H1 (cell line): ENCODE results near the gene ONECUT2. TPM values are rescaled to one million over a fixed set of nuclear protein-coding genes. Genes with fewer than 3 reads are reported as not detected.

Experiments used
- CTCF ChIA-PET: fragments of 300-600 bp; sonication (Branson Sonifier 250); formaldehyde crosslinking; loops from one replicate; lab custom pipeline; 2021; ENCODE audit not compliant: partially characterized antibody; lab: Charles Lee
- POLR2A ChIA-PET: fragments of 300-600 bp; sonication (Branson Sonifier 250); formaldehyde crosslinking; loops from one replicate; lab custom pipeline; 2021; ENCODE audit warnings: inconsistent platforms; ENCODE audit not compliant: partially characterized antibody; lab: Charles Lee
- DNase-seq, 2 experiments: peaks; one replicate each; pipeline versions ENCODE4 v3.0.0 to v3.0.0-alpha.2; 2010 to 2022; ENCODE audit warnings: low spot score in 2 of 2, low read depth in 1 of 2, mixed read lengths in 1 of 2
- FAIRE-seq: peaks from 2 replicates; lab custom pipeline; 2011; peaks lifted over from hg19 to GRCh38; lab: Jason Lieb, UNC
- H2AFZ ChIP-seq: 2 replicates; pipeline ENCODE4 v1.8.1; 2012; ENCODE audit warnings: low read length, inconsistent platforms
- H2AK5ac ChIP-seq: 2 replicates; pipeline ENCODE4 v1.6.1; 2013; ENCODE audit warnings: low read depth, low read length
- H2BK120ac ChIP-seq: replicated peaks from 2 replicates; pipeline ENCODE3; 2013; ENCODE audit warnings: low read depth, low read length, inconsistent platforms
- H2BK12ac ChIP-seq: 2 replicates; pipeline ENCODE4 v1.6.1; 2013; ENCODE audit warnings: low read depth, low read length
- H2BK15ac ChIP-seq: 2 replicates; pipeline ENCODE4 v1.6.1; 2013; ENCODE audit warnings: low read length
- H2BK20ac ChIP-seq: 2 replicates; pipeline ENCODE4 v1.6.1; 2013; ENCODE audit warnings: low read length
- H2BK5ac ChIP-seq: 2 replicates; pipeline ENCODE4 v1.6.1; 2013; ENCODE audit warnings: low read depth, low read length
- H3K14ac ChIP-seq: 2 replicates; pipeline ENCODE4 v1.6.1; 2013; ENCODE audit warnings: inconsistent platforms; ENCODE audit not compliant: insufficient read length
- H3K18ac ChIP-seq: 2 replicates; pipeline ENCODE4 v1.6.1; 2013; ENCODE audit warnings: low read length; ENCODE audit errors: extremely low read depth
- H3K23ac ChIP-seq: 2 replicates; pipeline ENCODE4 v1.6.1; 2013; ENCODE audit warnings: inconsistent platforms; ENCODE audit not compliant: insufficient read length
- H3K23me2 ChIP-seq: 2 replicates; pipeline ENCODE4 v1.6.1; 2013; ENCODE audit warnings: low read depth, low read length
- H3K27ac ChIP-seq: 2 replicates; pipeline ENCODE4 v1.6.1; 2011; ENCODE audit warnings: low read depth, low read length, inconsistent platforms
- H3K27me3 ChIP-seq, 4 experiments: replicated peaks in 1 of 4; 1 replicate in 1 of 4; 2 replicates in 3 of 4; pipeline versions ENCODE4 v1.6.1 to v1.8.1; 2011 to 2013; ENCODE audit warnings: low read length in 3 of 4, mild to moderate bottlenecking in 3 of 4, inconsistent platforms in 2 of 4, mixed read lengths in 2 of 4, moderate library complexity in 1 of 4; ENCODE audit not compliant: control insufficient read depth in 3 of 4, insufficient read depth in 3 of 4; ENCODE audit errors: extremely low read depth in 1 of 4
- H3K36me3 ChIP-seq, 4 experiments: 2 replicates each; pipeline versions ENCODE4 v1.6.1 to v1.8.1; 2011 to 2013; ENCODE audit warnings: mild to moderate bottlenecking in 4 of 4, low read length in 3 of 4, moderate library complexity in 2 of 4, control low read depth in 1 of 4, inconsistent platforms in 1 of 4; ENCODE audit not compliant: insufficient read depth in 4 of 4, control insufficient read depth in 2 of 4
- H3K4ac ChIP-seq: replicated peaks from 2 replicates; pipeline ENCODE3; 2013; ENCODE audit warnings: low read length, low read depth, mixed read lengths, inconsistent platforms; ENCODE audit not compliant: insufficient read length
- H3K4me1 ChIP-seq, 4 experiments: replicated peaks in 1 of 4; 1 replicate in 1 of 4; 2 replicates in 3 of 4; pipeline versions ENCODE4 v1.6.1 to v1.8.1; 2011 to 2013; ENCODE audit warnings: low read length in 3 of 4, inconsistent platforms in 2 of 4, mixed read lengths in 1 of 4; ENCODE audit not compliant: insufficient read depth in 4 of 4, control insufficient read depth in 3 of 4
- H3K4me2 ChIP-seq, 2 experiments: 2 replicates each; pipeline versions ENCODE4 v1.6.1 to v1.8.1; 2011 to 2013; ENCODE audit warnings: low read depth in 2 of 2, low read length in 2 of 2, control low read depth in 1 of 2, inconsistent platforms in 1 of 2, mild to moderate bottlenecking in 1 of 2; ENCODE audit not compliant: insufficient read depth in 1 of 2
- H3K4me3 ChIP-seq, 4 experiments: fragments of 200-600, 300-600 bp in 1 of 4; sonication (generic), shearing (Covaris generic), sonication (Bioruptor Twin) in 1 of 4; 2 replicates each; pipeline versions ENCODE4 v1.5.1 to v1.8.1; 2011 to 2016; ENCODE audit warnings: low read length in 4 of 4, low read depth in 3 of 4, control low read depth in 2 of 4, inconsistent platforms in 2 of 4, mild to moderate bottlenecking in 2 of 4, mixed read lengths in 1 of 4, moderate library complexity in 1 of 4; ENCODE audit not compliant: insufficient read depth in 2 of 4; ENCODE audit errors: extremely low read depth in 1 of 4
- H3K56ac ChIP-seq: replicated peaks from 2 replicates; pipeline ENCODE3; 2013; ENCODE audit warnings: low read depth, mild to moderate bottlenecking, mixed read lengths, low read length, inconsistent platforms; ENCODE audit not compliant: insufficient read length
- H3K79me1 ChIP-seq: 2 replicates; pipeline ENCODE4 v1.6.1; 2013; ENCODE audit warnings: low read depth, low read length, control low read depth
- H3K79me2 ChIP-seq, 2 experiments: 2 replicates each; pipeline versions ENCODE4 v1.6.1 to v1.8.1; 2012 to 2013; ENCODE audit warnings: low read length in 2 of 2, mild to moderate bottlenecking in 2 of 2, inconsistent platforms in 1 of 2; ENCODE audit not compliant: insufficient read depth in 2 of 2, control insufficient read depth in 1 of 2
- H3K9ac ChIP-seq, 4 experiments: replicated peaks in 1 of 4; 1 replicate in 1 of 4; 2 replicates in 3 of 4; pipeline versions ENCODE4 v1.6.1 to v1.8.1; 2011 to 2013; ENCODE audit warnings: low read depth in 3 of 4, low read length in 3 of 4, control low read depth in 2 of 4, mild to moderate bottlenecking in 2 of 4, moderate library complexity in 2 of 4, inconsistent platforms in 1 of 4; ENCODE audit errors: extremely low read depth in 1 of 4
- H3K9me3 ChIP-seq, 2 experiments: 2 replicates each; pipeline versions ENCODE4 v1.6.1 to v1.8.1; 2012 to 2013; ENCODE audit warnings: mild to moderate bottlenecking in 2 of 2, moderate library complexity in 2 of 2, control low read depth in 1 of 2, inconsistent platforms in 1 of 2, low read depth in 1 of 2, low read length in 1 of 2, mixed read lengths in 1 of 2; ENCODE audit not compliant: insufficient read depth in 2 of 2
- H4K20me1 ChIP-seq, 2 experiments: replicated peaks in 1 of 2; 2 replicates each; pipeline versions ENCODE3 to v1.8.1; 2011 to 2013; ENCODE audit warnings: inconsistent platforms in 2 of 2, low read length in 2 of 2, mild to moderate bottlenecking in 1 of 2; ENCODE audit not compliant: insufficient read depth in 2 of 2, control insufficient read depth in 1 of 2
- H4K5ac ChIP-seq: 2 replicates; pipeline ENCODE4 v1.6.1; 2013; ENCODE audit warnings: low read length, low read depth, mixed read lengths, inconsistent platforms; ENCODE audit not compliant: insufficient read length
- H4K8ac ChIP-seq: 2 replicates; pipeline ENCODE4 v1.8.0; 2013; ENCODE audit warnings: mild to moderate bottlenecking, moderate library complexity, low read length, inconsistent platforms; ENCODE audit not compliant: insufficient read depth; ENCODE audit errors: extremely low read depth
- H4K91ac ChIP-seq: replicated peaks from 2 replicates; pipeline ENCODE3; 2013; ENCODE audit warnings: low read length, mixed read lengths, inconsistent platforms; ENCODE audit not compliant: insufficient read length
- ATF2 ChIP-seq: IDR thresholded peaks from 2 replicates; pipeline ENCODE4 v1.6.1; 2012; ENCODE audit warnings: low read length, inconsistent platforms
- BRCA1 ChIP-seq: IDR thresholded peaks from 2 replicates; pipeline ENCODE4 v1.6.1; 2012; ENCODE audit warnings: low read depth, low read length, improper control_type of control experiment
- CBX8 ChIP-seq: fragments of 300-800, 300-1000 bp; sonication (generic); IDR thresholded peaks from 2 replicates; pipeline ENCODE4 v1.7.1; 2016; ENCODE audit warnings: low read depth, low read length, borderline replicate concordance
- CREB1 ChIP-seq: IDR thresholded peaks from 2 replicates; pipeline ENCODE4 v1.6.1; 2012; ENCODE audit warnings: inconsistent platforms
- KDM1A ChIP-seq: fragments of 200-600, 300-600 bp; sonication (generic); IDR thresholded peaks from 2 replicates; pipeline ENCODE4 v1.7.1; 2016; ENCODE audit warnings: mild to moderate bottlenecking, low read length, borderline replicate concordance
- USF2 ChIP-seq: IDR thresholded peaks from 2 replicates; pipeline ENCODE4 v1.6.1; 2011; ENCODE audit warnings: low read length, improper control_type of control experiment
- polyA plus RNA-seq, 7 experiments: library from polyadenylated mRNA; depleted of rRNA in 3 of 7; stranded (reverse) in 5 of 7; unstranded in 2 of 7; fragments of >200 nt in 5 of 7; fragments of 200-250 nt in 2 of 7; gene quantifications; 1 replicate in 5 of 7; 2 replicates in 1 of 7; 4 replicates in 1 of 7; pipeline versions ENCODE4 v1.2.1 to v1.2.3, GENCODE V29; 2011 to 2013; ENCODE audit warnings: missing spikeins in 2 of 7, mixed read lengths in 2 of 7
- total RNA-seq: library from RNA; stranded (reverse); fragmentation: NEBNext Ultra II Directional; extraction: Animal tissue kit (Norgen Biotek cat#: 25700); gene quantifications from 2 replicates; pipeline ENCODE4 v1.2.1, GENCODE V29; 2021

ONECUT2 gene
- total and polyA plus RNA-seq, 2 of the 8 experiments (the other 6 are each of a cell fraction or from before 2014, with no cell fraction given): 0.38 to 1.9 TPM

GRCh38 chr18:57423821-57424220 is 11.4 kb upstream of the ONECUT2 start:
- peaks cover 8 to 29% (median 20%) of the 10 kb centered on the region in 4 experiments for H3K27me3 ChIP-seq
- H2AFZ ChIP-seq: no peak overlapping the region
- no peak overlapping the region for H3K4me3 ChIP-seq

More at GRCh38 chr18:57423821-57424220, 11.4 kb upstream of the ONECUT2 start:
- no peaks in the 10 kb centered on the region for H4K20me1 ChIP-seq
- no peaks in the 10 kb centered on the region for H3K79me1 ChIP-seq
- peaks cover 13% of the 10 kb centered on the region; the same call in 1 of the 2 replicates for H3K23me2 ChIP-seq
- FAIRE-seq (no peak), DNase-seq (no peak)
- H3K4me2 ChIP-seq: no peak overlapping the region
- no peak overlapping the region for H3K9ac ChIP-seq
- H4K5ac ChIP-seq: no peak overlapping the region
- no peak overlapping the region for H2BK12ac ChIP-seq
- POLR2A ChIA-PET: no interaction called here
- no peak overlapping the region for H3K18ac ChIP-seq
- H3K4ac ChIP-seq: no peak overlapping the region
- no peak overlapping the region for H4K8ac ChIP-seq
- no peak overlapping the region for H2AK5ac ChIP-seq
- H3K36me3 ChIP-seq: peaks cover 0 to 3% (median 0%) of the 10 kb centered on the region in 4 experiments; a peak in 1 of 8 replicates
- peaks cover 0 to 3% (median 1%) of the 10 kb centered on the region in 4 experiments; a peak in 4 of 7 replicates for H3K4me1 ChIP-seq
- no peaks in the 10 kb centered on the region for H3K79me2 ChIP-seq
- no peak overlapping the region for H2BK20ac ChIP-seq
- H2BK15ac ChIP-seq: no peak overlapping the region
- H4K91ac ChIP-seq: no peak overlapping the region
- no peak overlapping the region for H3K14ac ChIP-seq
- H3K56ac ChIP-seq: no peak overlapping the region
- no peak for TF ChIP-seq KDM1A
- no peak for TF ChIP-seq USF2
- no peak for TF ChIP-seq BRCA1
- no peak for TF ChIP-seq CREB1
- no peak for TF ChIP-seq ATF2
- no peak for TF ChIP-seq CBX8
- TF ChIP-seq, all 59 proteins: peak for 0
- Histone ChIP-seq H3K9me3 (no peaks in the 10 kb centered on the region), H3K27ac (no peak overlapping the region), H3K23ac (no peak overlapping the region), H2BK120ac (no peak overlapping the region), H2BK5ac (no peak overlapping the region)
- CTCF ChIA-PET: interaction anchor here (0.6 kb wide), 2 partner anchors 15 to 21 kb away, joined by 3 to 4 read pairs; no protein-coding TSS in a partner anchor
